Measurements from ENCODE around the gene B3GALT6.
A peak's percentile ranks its signal among the peaks of the same experiment; 100 is the strongest.

B3GALT6 gene

GRCh38 chr1:1232208-1232795 is at the start of gene B3GALT6:
Gene B3GALT6, plus strand, starts transcription at chr1:1232237. Its CDS starts 42 bp downstream, at chr1:1232279.
- Histone ChIP-seq H3K36me3 (replicated peaks) (peaks cover 12% of the 10 kb centered on the region), H3K27ac (peak within 1 kb of the TSS; percentile 83), H3K4me3 (ENCODE audit: low read depth, low read length) (peak within 1 kb of the TSS; percentile 85), H3K27me3 (replicated peaks) (no peaks in the 10 kb centered on the region)
- no peak for DNase-seq
- TF ChIP-seq, protein P1, sequence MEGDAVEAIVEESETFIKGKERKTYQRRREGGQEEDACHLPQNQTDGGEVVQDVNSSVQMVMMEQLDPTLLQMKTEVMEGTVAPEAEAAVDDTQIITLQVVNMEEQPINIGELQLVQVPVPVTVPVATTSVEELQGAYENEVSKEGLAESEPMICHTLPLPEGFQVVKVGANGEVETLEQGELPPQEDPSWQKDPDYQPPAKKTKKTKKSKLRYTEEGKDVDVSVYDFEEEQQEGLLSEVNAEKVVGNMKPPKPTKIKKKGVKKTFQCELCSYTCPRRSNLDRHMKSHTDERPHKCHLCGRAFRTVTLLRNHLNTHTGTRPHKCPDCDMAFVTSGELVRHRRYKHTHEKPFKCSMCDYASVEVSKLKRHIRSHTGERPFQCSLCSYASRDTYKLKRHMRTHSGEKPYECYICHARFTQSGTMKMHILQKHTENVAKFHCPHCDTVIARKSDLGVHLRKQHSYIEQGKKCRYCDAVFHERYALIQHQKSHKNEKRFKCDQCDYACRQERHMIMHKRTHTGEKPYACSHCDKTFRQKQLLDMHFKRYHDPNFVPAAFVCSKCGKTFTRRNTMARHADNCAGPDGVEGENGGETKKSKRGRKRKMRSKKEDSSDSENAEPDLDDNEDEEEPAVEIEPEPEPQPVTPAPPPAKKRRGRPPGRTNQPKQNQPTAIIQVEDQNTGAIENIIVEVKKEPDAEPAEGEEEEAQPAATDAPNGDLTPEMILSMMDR (IDR thresholded peaks at IDR 0.05; ENCODE audit: low read depth, low read length, missing control alignments), result no peak
- in situ Hi-C loops (cut with HindIII; ENCODE audit: low pct_ligation_motif_present, low sequenced_read_pairs), result no loop called here

- no peak for DNase-seq
- Histone ChIP-seq H3K27me3 (replicated peaks) (no peaks in the 10 kb centered on the region), H3K36me3 (replicated peaks) (no peaks in the 10 kb centered on the region), H3K27ac (no peak overlapping the region), H3K4me3 (ENCODE audit: low read depth, low read length) (no peak overlapping the region)
- TF ChIP-seq, protein P1 (IDR thresholded peaks at IDR 0.05; ENCODE audit: low read depth, low read length, missing control alignments), result no peak
- in situ Hi-C loops (cut with HindIII; ENCODE audit: low pct_ligation_motif_present, low sequenced_read_pairs), result no loop called here
Measured at GRCh38 chr1:1182491-1183220, 49.4 kb upstream of the B3GALT6 start.

DNA sequence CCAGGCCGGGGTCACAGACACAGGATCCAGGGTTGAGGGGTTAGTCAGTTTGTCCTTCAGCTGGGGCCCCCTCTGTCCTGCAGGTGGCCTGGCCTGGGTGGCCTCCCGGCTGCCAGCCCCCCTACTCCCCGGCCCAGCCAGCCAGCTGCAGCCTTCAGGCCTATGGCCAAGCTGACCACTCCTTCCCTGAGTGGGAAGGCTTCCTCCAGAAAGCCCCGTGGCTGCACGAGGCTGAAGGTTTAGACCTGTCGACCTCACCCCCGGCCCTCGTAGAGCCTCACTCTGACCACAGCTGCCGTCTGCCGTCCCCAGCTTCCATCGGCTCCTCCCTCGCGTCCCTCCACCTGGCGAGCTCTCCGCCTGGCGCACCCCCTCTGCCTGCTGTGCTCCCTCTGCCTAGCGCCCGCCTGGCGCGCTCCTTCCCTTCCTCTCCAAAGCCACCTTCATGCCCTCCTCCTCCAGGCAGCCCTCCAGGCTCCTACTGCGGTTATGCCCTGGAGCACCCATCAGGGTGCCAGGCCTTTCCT is 48.8 kb upstream of the B3GALT6 start:
- no peak for DNase-seq
- TF ChIP-seq, protein P1 (IDR thresholded peaks at IDR 0.05; ENCODE audit: low read depth, low read length, missing control alignments), result no peak
- no peaks in the 10 kb centered on the region for H3K27me3 ChIP-seq (replicated peaks)
- in situ Hi-C loops (cut with HindIII; ENCODE audit: low pct_ligation_motif_present, low sequenced_read_pairs), result no loop called here
- no peaks in the 10 kb centered on the region for H3K36me3 ChIP-seq (replicated peaks)
- H3K27ac ChIP-seq, result no peak overlapping the region
- no peak overlapping the region for H3K4me3 ChIP-seq (ENCODE audit: low read depth, low read length)

DNA sequence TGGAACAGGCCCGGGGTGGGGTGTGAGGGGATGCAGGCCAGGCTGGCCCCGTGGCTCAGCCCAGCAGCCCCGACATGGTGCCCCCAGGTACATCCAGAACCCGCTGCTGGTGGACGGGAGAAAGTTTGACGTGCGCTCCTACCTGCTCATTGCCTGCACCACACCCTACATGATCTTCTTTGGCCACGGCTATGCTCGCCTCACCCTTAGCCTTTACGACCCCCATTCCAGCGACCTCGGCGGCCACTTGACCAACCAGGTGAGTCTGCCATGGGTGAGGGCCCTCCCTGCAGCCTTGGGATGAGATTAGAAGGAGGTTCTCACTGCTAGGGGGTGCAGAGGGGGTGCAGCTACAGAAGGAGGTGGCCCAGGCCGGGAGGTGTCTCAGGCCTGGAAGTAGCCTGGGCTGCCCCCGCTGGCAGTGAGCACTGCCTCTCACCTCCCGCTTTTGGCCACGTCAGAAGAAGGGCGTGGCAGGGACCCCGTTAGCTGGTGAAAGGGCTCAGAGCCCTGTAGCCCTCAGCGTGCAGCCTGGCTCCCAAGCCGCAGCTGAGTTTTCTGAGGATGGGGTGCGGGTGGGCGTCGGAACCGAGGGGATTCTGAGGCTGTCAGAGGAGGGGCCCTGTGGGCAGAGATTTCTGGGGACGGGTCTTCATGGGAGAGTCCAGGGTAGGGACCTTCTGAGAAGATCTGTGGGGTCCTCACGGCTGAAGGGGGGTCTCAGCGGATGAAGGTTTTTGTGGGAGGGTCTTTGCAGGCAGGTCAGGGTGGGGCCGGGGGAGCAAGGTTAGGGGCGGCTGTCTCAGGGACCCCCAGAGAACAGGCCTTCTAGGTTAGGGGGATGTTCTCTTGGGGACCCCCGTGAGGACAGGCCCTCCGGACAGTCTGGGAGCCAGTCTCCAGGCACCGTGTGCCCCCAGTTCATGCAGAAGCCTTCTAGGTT is 47.9 kb upstream of the B3GALT6 start:
- no peak for DNase-seq
- H3K4me3 ChIP-seq (ENCODE audit: low read depth, low read length), result no peak overlapping the region
- TF ChIP-seq, protein P1 (IDR thresholded peaks at IDR 0.05; ENCODE audit: low read depth, low read length, missing control alignments), result no peak
- in situ Hi-C loops (cut with HindIII; ENCODE audit: low pct_ligation_motif_present, low sequenced_read_pairs), result no loop called here
- no peaks in the 10 kb centered on the region for H3K36me3 ChIP-seq (replicated peaks)
- H3K27ac ChIP-seq, result no peak overlapping the region
- H3K27me3 ChIP-seq (replicated peaks), result no peaks in the 10 kb centered on the region

GRCh38 chr1:1185101-1185765 is 46.8 kb upstream of the B3GALT6 start:
- TF ChIP-seq, protein P1 (IDR thresholded peaks at IDR 0.05; ENCODE audit: low read depth, low read length, missing control alignments), result no peak
- Histone ChIP-seq H3K27me3 (replicated peaks) (no peaks in the 10 kb centered on the region), H3K4me3 (ENCODE audit: low read depth, low read length) (no peak overlapping the region), H3K27ac (no peak overlapping the region), H3K36me3 (replicated peaks) (no peaks in the 10 kb centered on the region)
- in situ Hi-C loops (cut with HindIII; ENCODE audit: low pct_ligation_motif_present, low sequenced_read_pairs), result no loop called here
- DNase-seq, result no peak
